Loucy (cell line): Measurements from ENCODE around the gene RAB22A.

ENCODE experiments used
- H2AFZ ChIP-seq: fragments of 200-600 bp; sonication (generic); 2 replicates; pipeline ENCODE4 v1.6.0; 2016; ENCODE audit warnings: antibody characterized with exemption, mild to moderate bottlenecking, low read length, moderate library complexity
- H3F3A ChIP-seq: fragments of 200-600 bp; 2 replicates; pipeline ENCODE4 v1.6.0; 2016; ENCODE audit warnings: antibody characterized with exemption, low read depth, mild to moderate bottlenecking
- H3K27me3 ChIP-seq: fragments of 200-600 bp; sonication (generic); 2 replicates; pipeline ENCODE4 v1.6.1; 2014; ENCODE audit warnings: low read length, mild to moderate bottlenecking; ENCODE audit not compliant: insufficient read depth, poor library complexity, severe bottlenecking
- H3K36me3 ChIP-seq: fragments of 200-600 bp; sonication (generic); 2 replicates; pipeline ENCODE4 v1.6.1; 2016; ENCODE audit warnings: low read length; ENCODE audit not compliant: insufficient read depth
- H3K4me1 ChIP-seq: fragments of 200-600 bp; sonication (generic); 2 replicates; pipeline ENCODE4 v1.5.1; 2014; ENCODE audit warnings: low read length, mild to moderate bottlenecking; ENCODE audit not compliant: insufficient read depth, poor library complexity, severe bottlenecking
- H3K4me2 ChIP-seq: fragments of 200-600 bp; sonication (generic); 2 replicates; pipeline ENCODE4 v1.6.0; 2014; ENCODE audit warnings: antibody characterized with exemption, low read length, low read depth, mild to moderate bottlenecking; ENCODE audit not compliant: poor library complexity, severe bottlenecking
- H3K4me3 ChIP-seq: fragments of 200-600 bp; sonication (generic); 2 replicates; pipeline ENCODE4 v1.5.1; 2014; ENCODE audit warnings: low read length, mild to moderate bottlenecking, mixed read lengths; ENCODE audit not compliant: poor library complexity, severe bottlenecking
- H3K79me2 ChIP-seq: fragments of 200-600 bp; sonication (generic); 2 replicates; pipeline ENCODE4 v1.6.1; 2014; ENCODE audit warnings: low read length; ENCODE audit not compliant: insufficient read depth
- H3K9ac ChIP-seq: fragments of 200-600 bp; sonication (generic); 2 replicates; pipeline ENCODE4 v1.6.0; 2014; ENCODE audit warnings: mild to moderate bottlenecking, low read depth, low read length, moderate library complexity; ENCODE audit not compliant: poor library complexity, severe bottlenecking
- H3K9me2 ChIP-seq: fragments of 200-600 bp; sonication (generic); replicated peaks from 2 replicates; pipeline ENCODE4 v1.6.1; 2016; ENCODE audit warnings: low read depth, low read length, mixed read lengths
- H3K9me3 ChIP-seq: fragments of 200-600 bp; sonication (generic); 2 replicates; pipeline ENCODE4 v1.6.1; 2014; ENCODE audit warnings: mild to moderate bottlenecking, antibody characterized with exemption, low read length, low read depth; ENCODE audit not compliant: insufficient read depth
- H4K20me1 ChIP-seq: fragments of 200-600 bp; sonication (generic); 2 replicates; pipeline ENCODE4 v1.6.0; 2014; ENCODE audit warnings: antibody characterized with exemption, low read length, mild to moderate bottlenecking; ENCODE audit not compliant: insufficient read depth, poor library complexity, severe bottlenecking
- EZH2phosphoT487 ChIP-seq: fragments of 200-600 bp; IDR thresholded peaks from 2 replicates; pipeline ENCODE4 v1.6.1; 2018; ENCODE audit warnings: antibody characterized with exemption, mild to moderate bottlenecking, moderate library complexity, borderline replicate concordance
- TF ChIP-seq, protein P1 (sequence below): fragments of 200-600 bp; sonication (generic); conservative IDR thresholded peaks from 2 replicates; pipeline ENCODE4 v1.5.1; 2014; ENCODE audit warnings: mild to moderate bottlenecking, antibody characterized with exemption, low read length

The RAB22A gene

DNA sequence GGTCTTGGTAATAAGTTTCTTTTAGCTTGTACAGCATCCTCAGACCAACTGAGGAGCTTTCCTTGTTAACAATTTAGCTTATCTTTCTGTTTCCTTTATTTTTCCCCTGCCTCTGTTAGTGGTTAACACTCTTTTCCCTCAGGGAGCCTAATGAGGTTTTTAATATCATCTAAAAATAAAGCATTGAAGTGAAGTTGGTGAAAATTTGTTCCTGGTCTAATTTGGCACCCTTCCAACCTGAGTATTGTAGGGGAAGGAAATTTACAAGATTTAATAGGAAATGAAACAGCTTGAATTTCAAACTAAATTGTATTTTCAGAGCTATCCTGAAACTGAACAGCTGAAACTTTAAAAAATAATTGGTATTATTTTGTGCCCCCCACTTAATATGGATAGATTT, 51.4 kb downstream of the RAB22A start:
- Histone ChIP-seq H3K79me2 (no peaks in the 10 kb centered on the region), H3K27me3 (no peaks in the 10 kb centered on the region), H3K4me1 (peaks cover 3% of the 10 kb centered on the region), H3K4me2 (no peak overlapping the region), H2AFZ (no peak overlapping the region), H4K20me1 (no peaks in the 10 kb centered on the region), H3K9me2 (no peaks in the 10 kb centered on the region), H3K9ac (no peak overlapping the region), H3K4me3 (no peak overlapping the region), H3K9me3 (no peaks in the 10 kb centered on the region), H3F3A (no peaks in the 10 kb centered on the region), H3K36me3 (peaks cover 57% of the 10 kb centered on the region; the same call in 1 of the 2 replicates)
- no peak for TF ChIP-seq EZH2phosphoT487
- TF ChIP-seq, protein P1, sequence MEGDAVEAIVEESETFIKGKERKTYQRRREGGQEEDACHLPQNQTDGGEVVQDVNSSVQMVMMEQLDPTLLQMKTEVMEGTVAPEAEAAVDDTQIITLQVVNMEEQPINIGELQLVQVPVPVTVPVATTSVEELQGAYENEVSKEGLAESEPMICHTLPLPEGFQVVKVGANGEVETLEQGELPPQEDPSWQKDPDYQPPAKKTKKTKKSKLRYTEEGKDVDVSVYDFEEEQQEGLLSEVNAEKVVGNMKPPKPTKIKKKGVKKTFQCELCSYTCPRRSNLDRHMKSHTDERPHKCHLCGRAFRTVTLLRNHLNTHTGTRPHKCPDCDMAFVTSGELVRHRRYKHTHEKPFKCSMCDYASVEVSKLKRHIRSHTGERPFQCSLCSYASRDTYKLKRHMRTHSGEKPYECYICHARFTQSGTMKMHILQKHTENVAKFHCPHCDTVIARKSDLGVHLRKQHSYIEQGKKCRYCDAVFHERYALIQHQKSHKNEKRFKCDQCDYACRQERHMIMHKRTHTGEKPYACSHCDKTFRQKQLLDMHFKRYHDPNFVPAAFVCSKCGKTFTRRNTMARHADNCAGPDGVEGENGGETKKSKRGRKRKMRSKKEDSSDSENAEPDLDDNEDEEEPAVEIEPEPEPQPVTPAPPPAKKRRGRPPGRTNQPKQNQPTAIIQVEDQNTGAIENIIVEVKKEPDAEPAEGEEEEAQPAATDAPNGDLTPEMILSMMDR: no peak

GRCh38 chr20:58361481-58362205, 52.1 kb downstream of the RAB22A start:
- no peak overlapping the region for H3K4me2 ChIP-seq
- H3K36me3 ChIP-seq: peaks cover 51% of the 10 kb centered on the region; the same call in 1 of the 2 replicates
- TF ChIP-seq, protein P1: no peak
- no peak for TF ChIP-seq EZH2phosphoT487

GRCh38 chr20:58362206-58362516, 52.6 kb downstream of the RAB22A start:
- H3K4me2 ChIP-seq: no peak overlapping the region
- H3K4me1 ChIP-seq: peaks cover 3% of the 10 kb centered on the region
- H3K27me3 ChIP-seq: no peaks in the 10 kb centered on the region
- H3K9me3 ChIP-seq: no peaks in the 10 kb centered on the region
- no peaks in the 10 kb centered on the region for H4K20me1 ChIP-seq
- TF ChIP-seq, protein P1: no peak
- TF ChIP-seq EZH2phosphoT487: no peak
- H3K9me2 ChIP-seq: no peaks in the 10 kb centered on the region
- no peak overlapping the region for H3K4me3 ChIP-seq
- no peak overlapping the region for H2AFZ ChIP-seq
- H3K79me2 ChIP-seq: no peaks in the 10 kb centered on the region
- H3K36me3 ChIP-seq: peaks cover 46% of the 10 kb centered on the region; the same call in 1 of the 2 replicates
- no peak overlapping the region for H3K9ac ChIP-seq
- H3F3A ChIP-seq: no peaks in the 10 kb centered on the region

More at GRCh38 chr20:58361481-58362205, 52.1 kb downstream of the RAB22A start:
- H3K4me1 ChIP-seq: peaks cover 3% of the 10 kb centered on the region
- no peaks in the 10 kb centered on the region for H3F3A ChIP-seq
- no peak overlapping the region for H3K9ac ChIP-seq
- no peak overlapping the region for H2AFZ ChIP-seq
- no peaks in the 10 kb centered on the region for H3K27me3 ChIP-seq
- H3K79me2 ChIP-seq: no peaks in the 10 kb centered on the region
- H4K20me1 ChIP-seq: no peaks in the 10 kb centered on the region
- H3K4me3 ChIP-seq: no peak overlapping the region
- H3K9me3 ChIP-seq: no peaks in the 10 kb centered on the region
- H3K9me2 ChIP-seq: no peaks in the 10 kb centered on the region
